Fibroblast of skin of right biceps (primary cell): Measurements from ENCODE around the gene TRIM10.
A peak's percentile ranks its signal among the peaks of the same experiment; 100 is the strongest.
"Not testable (repeated sequence)": the region's sequence is repeated elsewhere in the genome, so short reads cannot be mapped to it uniquely, and the experiment has no call there.

Experiments used
- DNase-seq: peaks from one replicate; pipeline ENCODE4 v3.0.0-alpha.2; 2013

Gene TRIM10

GRCh38 chr6:30152910-30153610 is 8.0 kb downstream of the TRIM10 start:
- DNase-seq, result no peak

GRCh38 chr6:30152016-30152673 is 8.9 kb downstream of the TRIM10 start:
- no peak for DNase-seq

GRCh38 chr6:30151580-30151979 is 9.4 kb downstream of the TRIM10 start:
- DNase-seq, result no peak

- peak; percentile 13 for DNase-seq
These were observed 10.2 kb downstream of the TRIM10 start for GRCh38 chr6:30150671-30151395.

GRCh38 chr6:30149858-30150550 is 11.0 kb downstream of the TRIM10 start:
- peak; percentile 11 for DNase-seq

- no peak for DNase-seq
These were observed 11.8 kb downstream of the TRIM10 start for GRCh38 chr6:30149234-30149633.

GRCh38 chr6:30147096-30147495 is 13.9 kb downstream of the TRIM10 start:
- DNase-seq, result no peak

- no peak for DNase-seq
These were observed 15.2 kb downstream of the TRIM10 start for GRCh38 chr6:30145818-30146217.

GRCh38 chr6:30144811-30145210 is 16.2 kb downstream of the TRIM10 start:
- no peak for DNase-seq

- DNase-seq, result no peak
These were observed 17.2 kb downstream of the TRIM10 start for GRCh38 chr6:30143780-30144179.

- DNase-seq, result no peak
These were observed 18.3 kb downstream of the TRIM10 start for GRCh38 chr6:30142665-30143064.

GRCh38 chr6:30140240-30140639 is 20.8 kb downstream of the TRIM10 start:
- not testable (repeated sequence) for DNase-seq

- DNase-seq, result no peak
These were observed 24.3 kb downstream of the TRIM10 start for GRCh38 chr6:30136570-30137286.

- no peak for DNase-seq
These were observed 25.3 kb downstream of the TRIM10 start, which contains the start of gene TRIM40 for GRCh38 chr6:30135757-30136156. Gene TRIM40, plus strand, starts transcription at chr6:30136140. Its CDS starts 897 bp downstream, at chr6:30137037.

- DNase-seq, result peak; percentile 10
These were observed 25.9 kb downstream of the TRIM10 start for GRCh38 chr6:30135147-30135546.

GRCh38 chr6:30131947-30132497 is 29.0 kb downstream of the TRIM10 start:
- no peak for DNase-seq

GRCh38 chr6:30130887-30131862 is 29.8 kb downstream of the TRIM10 start:
- peak; percentile 80 for DNase-seq

GRCh38 chr6:30130179-30130679 is 30.8 kb downstream of the TRIM10 start:
- no peak for DNase-seq

GRCh38 chr6:30129265-30130178 is 31.5 kb downstream of the TRIM10 start:
- DNase-seq, result no peak
